ENCODE measurements around the gene MMAB. TPM values are rescaled to one million over a fixed set of nuclear protein-coding genes. Genes with fewer than 3 reads are reported as not detected.

MMAB gene
- total and polyA plus RNA-seq, 7 donors, result 12.2 to 79.6 (median 28.9) TPM

GRCh38 chr12:109552971-109553370 is 20.3 kb downstream of the MMAB start:
- intact Hi-C loops (cut with DNase I), result no loop called here

GRCh38 chr12:109551108-109551507 is 22.2 kb downstream of the MMAB start:
- Histone ChIP-seq H3K36me3 (no peaks in the 10 kb centered on the region), H3K4me1 (no peaks in the 10 kb centered on the region), H3K9me3 (no peaks in the 10 kb centered on the region), H3K4me3 (no peak overlapping the region), H3K27ac (no peak overlapping the region), H3K27me3 (peaks cover 0 to 74% (median 33%) of the 10 kb centered on the region in 3 donors)
- TF ChIP-seq POLR2A (IDR thresholded peaks at IDR 0.05) (no peak), EP300 (IDR thresholded peaks at IDR 0.05) (no peak), CTCF (IDR thresholded peaks at IDR 0.05) (no peak)
- WGBS, 2 donors, result 86 to 94% methylated on average over 6 of the region's 6 CpGs
- no peak for DNase-seq
- intact Hi-C loops (cut with DNase I), result no loop called here

More at GRCh38 chr12:109552971-109553370, 20.3 kb downstream of the MMAB start:
- Histone ChIP-seq H3K36me3 (no peaks in the 10 kb centered on the region), H3K4me1 (no peaks in the 10 kb centered on the region), H3K27ac (no peak overlapping the region), H3K9me3 (no peaks in the 10 kb centered on the region), H3K4me3 (no peak overlapping the region), H3K27me3 (peaks cover 0 to 60% (median 27%) of the 10 kb centered on the region in 3 donors)
- TF ChIP-seq EP300 (IDR thresholded peaks at IDR 0.05) (no peak), CTCF (IDR thresholded peaks at IDR 0.05) (no peak), POLR2AphosphoS5 (IDR thresholded peaks at IDR 0.05) (no peak), POLR2A (IDR thresholded peaks at IDR 0.05) (no peak)
- no peak for DNase-seq
- WGBS, 2 donors, result 49 to 76% methylated on average over 4 of the region's 4 CpGs

- no peaks in the 10 kb centered on the region for H3K4me1 ChIP-seq
- WGBS, 2 donors, result 59 to 77% methylated on average over 12 of the region's 12 CpGs
- H3K27me3 ChIP-seq, result peaks cover 0 to 74% (median 33%) of the 10 kb centered on the region in 3 donors
- intact Hi-C loops (cut with DNase I), result no loop called here
- no peak overlapping the region for H3K4me3 ChIP-seq
- no peaks in the 10 kb centered on the region for H3K9me3 ChIP-seq
- TF ChIP-seq POLR2A (IDR thresholded peaks at IDR 0.05) (no peak), EP300 (IDR thresholded peaks at IDR 0.05) (no peak), POLR2AphosphoS5 (IDR thresholded peaks at IDR 0.05) (no peak), CTCF (IDR thresholded peaks at IDR 0.05) (no peak)
- H3K27ac ChIP-seq, result no peak overlapping the region
- no peaks in the 10 kb centered on the region for H3K36me3 ChIP-seq
- DNase-seq, result no peak
These were observed 23.0 kb downstream of the MMAB start for GRCh38 chr12:109550281-109550680.

- WGBS, 2 donors, result 21 to 55% methylated on average over 15 of the region's 15 CpGs
- no peaks in the 10 kb centered on the region for H3K4me1 ChIP-seq
- intact Hi-C loops (cut with DNase I), result no loop called here
- H3K27me3 ChIP-seq, result peaks cover 0 to 74% (median 33%) of the 10 kb centered on the region in 3 donors
- no peaks in the 10 kb centered on the region for H3K36me3 ChIP-seq
- no peak overlapping the region for H3K4me3 ChIP-seq
- DNase-seq, result no peak
- no peak overlapping the region for H3K27ac ChIP-seq
- TF ChIP-seq EP300 (IDR thresholded peaks at IDR 0.05), result no peak
- no peak for TF ChIP-seq CTCF (IDR thresholded peaks at IDR 0.05)
- TF ChIP-seq POLR2AphosphoS5 (IDR thresholded peaks at IDR 0.05), result no peak
- no peak for TF ChIP-seq POLR2A (IDR thresholded peaks at IDR 0.05)
- no peaks in the 10 kb centered on the region for H3K9me3 ChIP-seq
These were observed 23.6 kb downstream of the MMAB start for GRCh38 chr12:109549613-109550270.

GRCh38 chr12:109548258-109548657 is 25.0 kb downstream of the MMAB start:
- Histone ChIP-seq H3K4me1 (no peaks in the 10 kb centered on the region), H3K4me3 (no peak overlapping the region), H3K9me3 (no peaks in the 10 kb centered on the region), H3K27ac (no peak overlapping the region), H3K36me3 (no peaks in the 10 kb centered on the region), H3K27me3 (peaks cover 0 to 64% (median 33%) of the 10 kb centered on the region in 3 donors)
- intact Hi-C loops (cut with DNase I), result no loop called here
- 86 to 89% methylated on average over 4 of the region's 4 CpGs for WGBS, 2 donors
- TF ChIP-seq EP300 (IDR thresholded peaks at IDR 0.05), result no peak
- no peak for DNase-seq
